ENCODE results near the gene CTDNEP1. TPM values are rescaled to one million over a fixed set of nuclear protein-coding genes. Genes with fewer than 3 reads are reported as not detected.

Gene CTDNEP1
- total and polyA plus RNA-seq, 2 donors (not counting 3 experiments of a cell fraction or from before 2014, with no cell fraction given), result 130 to 143 TPM

GRCh38 chr17:7236808-7237207 lies 14.7 kb downstream of the CTDNEP1 start:
- H3K4me3 ChIP-seq (replicated peaks in 1 of 3; ENCODE audit: insufficient read depth in 1 of 3, low read depth in 1 of 3, low read length in 3 of 3), result no peak overlapping the region
- DNase-seq (ENCODE audit: low read depth, low spot score) (no peak), FAIRE-seq (no peak)
- POLR2A ChIA-PET, result no interaction called here
- CTCF ChIA-PET, result interaction anchor here (0.7 to 3.4 kb wide), 4 partner anchors 16 to 60 kb away, joined by 3 to 34 read pairs (median 3); partner anchors contain the start of genes ACADVL, DLG4 and SLC2A4
- H3K9me1 ChIP-seq (replicated peaks; ENCODE audit: control insufficient read depth, extremely low read depth, insufficient read depth, low read length), result no peaks in the 10 kb centered on the region
- peaks cover 4% of the 10 kb centered on the region for H4K20me1 ChIP-seq (replicated peaks; ENCODE audit: control insufficient read depth, extremely low read depth, insufficient read depth, low read length)
- peaks cover 15 to 24% of the 10 kb centered on the region in 2 experiments for H3K36me3 ChIP-seq (ENCODE audit: control insufficient read depth in 2 of 2, extremely low read depth in 1 of 2, insufficient read depth in 2 of 2, low read length in 2 of 2)
- no peak overlapping the region for H3K27ac ChIP-seq (ENCODE audit: insufficient read depth, low read depth, low read length)
- H3K4me2 ChIP-seq (ENCODE audit: insufficient read depth, low read length), result peak overlapping the region; percentile 64
- intact Hi-C loops (cut with micrococcal nuclease) (loop anchor here (5.0 kb wide), 1 partner anchor 620 kb away; the partner anchor contains the start of genes CYB5D1, NAA38 and TMEM88), dilution Hi-C loops (cut with MboI; ENCODE audit: extremely low pct_ligation_motif_present, low sequenced_read_pairs) (no loop called here)
- H3K79me2 ChIP-seq (ENCODE audit: control insufficient read depth, insufficient read depth, low read length), result peaks cover 70% of the 10 kb centered on the region
- no peaks in the 10 kb centered on the region for H3K9me3 ChIP-seq (replicated peaks; ENCODE audit: control insufficient read depth, insufficient read depth, low read length)
- H2AFZ ChIP-seq (ENCODE audit: low read depth, low read length), result no peak overlapping the region
- peaks cover 32% of the 10 kb centered on the region for H3K4me1 ChIP-seq (ENCODE audit: control insufficient read depth, extremely low read depth, insufficient read depth, low read length)
- TF ChIP-seq MAX (IDR thresholded peaks at IDR 0.05; ENCODE audit: insufficient read depth, insufficient read length) (no peak), POLR2A (IDR thresholded peaks at IDR 0.05; ENCODE audit: low read depth, low read length) (no peak), CTCF (IDR thresholded peaks at IDR 0.05; ENCODE audit: extremely low read depth in 1 of 2, insufficient read depth in 1 of 2, low read depth in 1 of 2, low read length in 2 of 2) (no peak), GATA2 (IDR thresholded peaks at IDR 0.05; ENCODE audit: insufficient read depth, insufficient read length, low read depth, low read length) (no peak), MYC (IDR thresholded peaks at IDR 0.05; ENCODE audit: low read depth, low read length) (no peak), POLR2AphosphoS5 (IDR thresholded peaks at IDR 0.05; ENCODE audit: insufficient read depth, low read depth, low read length) (no peak)
- H3K27me3 ChIP-seq (ENCODE audit: control insufficient read depth in 2 of 2, insufficient read depth in 2 of 2, low read length in 2 of 2), result no peaks in the 10 kb centered on the region
- BruUV-seq (replicated peaks), result no TSS peak
- H3K9ac ChIP-seq (replicated peaks; ENCODE audit: extremely low read depth, insufficient read depth, low read length), result no peak overlapping the region

Measured in endothelial cell of umbilical vein (primary cell).